ENCODE measurements around the gene GRHL1. TPM values are rescaled to one million over a fixed set of nuclear protein-coding genes. Genes with fewer than 3 reads are reported as not detected.
A peak's percentile ranks its signal among the peaks of the same experiment; 100 is the strongest.

Gene GRHL1
- total and polyA plus RNA-seq, 9 of the 15 experiments (the other 6 are each of a cell fraction or from before 2014, with no cell fraction given) = 1.7 to 6.1 (median 4.7) TPM

DNA sequence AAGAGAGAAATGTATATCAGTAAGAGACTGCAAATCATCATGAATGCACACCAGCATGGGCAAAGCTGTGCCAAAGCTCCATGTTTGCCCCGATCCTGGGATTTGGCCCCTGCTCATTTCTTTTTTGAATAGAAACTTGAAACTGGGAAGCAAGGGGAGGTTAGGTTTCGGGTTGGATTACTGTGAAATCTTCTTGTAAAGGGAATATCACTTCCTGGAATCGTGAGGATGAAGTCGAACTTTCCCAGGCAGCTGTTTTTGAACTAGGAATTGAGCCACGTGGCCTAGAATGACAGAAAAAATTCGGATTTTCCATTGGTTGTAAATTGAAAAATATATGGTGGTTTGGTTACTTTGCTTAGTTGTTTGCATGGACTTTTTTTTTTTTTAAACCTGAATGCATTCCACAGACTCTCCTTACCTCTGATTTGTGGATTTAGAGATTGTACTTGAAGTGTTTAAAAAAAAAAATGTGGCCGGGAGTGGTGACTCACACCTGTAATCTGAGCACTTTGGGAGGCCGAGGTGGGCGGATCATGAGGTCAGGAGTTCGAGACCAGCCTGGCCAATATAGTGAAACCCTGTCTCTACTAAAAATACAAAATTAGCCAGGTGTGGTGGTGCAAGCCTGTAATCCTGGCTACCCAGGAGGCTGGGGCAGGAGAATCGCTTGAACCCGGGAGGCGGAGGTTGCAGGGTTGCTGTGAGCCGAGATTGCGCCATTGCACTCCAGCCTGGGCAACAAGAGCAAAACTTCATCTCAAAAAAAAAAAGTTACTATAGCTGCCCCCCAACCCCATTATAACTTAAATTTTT lies 32.1 kb downstream of the GRHL1 start:
- Histone ChIP-seq H3K9ac (ENCODE audit: insufficient read depth in 1 of 2, low read depth in 2 of 2, low read length in 2 of 2) (no peak overlapping the region), H3K4me1 (replicated peaks in 1 of 2; ENCODE audit: control insufficient read depth in 2 of 2, insufficient read depth in 2 of 2, low read length in 2 of 2) (peaks cover 7 to 8% of the 10 kb centered on the region in 2 experiments; a peak in 3 of 5 replicates), H3K9me3 (replicated peaks; ENCODE audit: control insufficient read depth, insufficient read depth, low read depth, low read length) (no peaks in the 10 kb centered on the region), H3K4me3 (no peak overlapping the region), H3K9me1 (ENCODE audit: control insufficient read depth, insufficient read depth, low read length) (no peaks in the 10 kb centered on the region), H3K79me2 (ENCODE audit: control insufficient read depth, insufficient read depth, low read length) (no peaks in the 10 kb centered on the region), H3K4me2 (ENCODE audit: insufficient read depth, low read length) (peak overlapping the region; percentile 28), H3K27ac (ENCODE audit: extremely low read depth, low read depth, low read length) (no peak overlapping the region), H4K20me1 (replicated peaks; ENCODE audit: control insufficient read depth, insufficient read depth, low read length) (no peaks in the 10 kb centered on the region), H3K27me3 (ENCODE audit: control insufficient read depth in 2 of 2, insufficient read depth in 2 of 2, low read length in 2 of 2) (no peaks in the 10 kb centered on the region), H3K36me3 (ENCODE audit: control insufficient read depth, insufficient read depth, low read length) (no peaks in the 10 kb centered on the region), H2AFZ (ENCODE audit: low read depth, low read length) (peak overlapping the region; percentile 63)
- intact Hi-C loops (cut with micrococcal nuclease) (loop anchor here (1.0 to 2.0 kb wide), 2 partner anchors 65 to 73 kb away; no protein-coding TSS in a partner anchor), in situ Hi-C loops (cut with MboI) (no loop called here)
- DNase-seq (ENCODE audit: extremely low read depth in 1 of 4, low spot score in 3 of 4) = no peak
- POLR2A ChIA-PET = interaction anchor here (0.6 to 1.9 kb wide), 12 partner anchors 9 to 175 kb away, joined by 3 to 10 read pairs (median 4); partner anchors contain the start of gene KLF11
- no peak for FAIRE-seq
- CTCF ChIA-PET (ENCODE audit: low intra/inter-chr PET ratio) = interaction anchor here (0.6 kb wide), 1 partner anchor 65 kb away, joined by 3 read pairs; no protein-coding TSS in a partner anchor
- 32% methylated on average over 15 of the region's 15 CpGs for WGBS (ENCODE audit: insufficient coverage, low coverage, missing lambda C conversion rate)
- BruUV-seq (replicated peaks) = no TSS peak
- peak; percentile 43 for ATAC-seq
- TF ChIP-seq, protein P1, sequence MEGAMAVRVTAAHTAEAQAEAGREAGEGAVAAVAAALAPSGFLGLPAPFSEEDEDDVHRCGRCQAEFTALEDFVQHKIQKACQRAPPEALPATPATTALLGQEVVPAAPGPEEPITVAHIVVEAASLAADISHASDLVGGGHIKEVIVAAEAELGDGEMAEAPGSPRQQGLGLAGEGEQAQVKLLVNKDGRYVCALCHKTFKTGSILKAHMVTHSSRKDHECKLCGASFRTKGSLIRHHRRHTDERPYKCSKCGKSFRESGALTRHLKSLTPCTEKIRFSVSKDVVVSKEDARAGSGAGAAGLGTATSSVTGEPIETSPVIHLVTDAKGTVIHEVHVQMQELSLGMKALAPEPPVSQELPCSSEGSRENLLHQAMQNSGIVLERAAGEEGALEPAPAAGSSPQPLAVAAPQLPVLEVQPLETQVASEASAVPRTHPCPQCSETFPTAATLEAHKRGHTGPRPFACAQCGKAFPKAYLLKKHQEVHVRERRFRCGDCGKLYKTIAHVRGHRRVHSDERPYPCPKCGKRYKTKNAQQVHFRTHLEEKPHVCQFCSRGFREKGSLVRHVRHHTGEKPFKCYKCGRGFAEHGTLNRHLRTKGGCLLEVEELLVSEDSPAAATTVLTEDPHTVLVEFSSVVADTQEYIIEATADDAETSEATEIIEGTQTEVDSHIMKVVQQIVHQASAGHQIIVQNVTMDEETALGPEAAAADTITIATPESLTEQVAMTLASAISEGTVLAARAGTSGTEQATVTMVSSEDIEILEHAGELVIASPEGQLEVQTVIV (CRISPR knock-in tag; IDR thresholded peaks at IDR 0.05; ENCODE audit: borderline replicate concordance) = no peak
- no peak for TF ChIP-seq KHSRP (IDR thresholded peaks at IDR 0.05)
- TF ChIP-seq, protein P2, sequence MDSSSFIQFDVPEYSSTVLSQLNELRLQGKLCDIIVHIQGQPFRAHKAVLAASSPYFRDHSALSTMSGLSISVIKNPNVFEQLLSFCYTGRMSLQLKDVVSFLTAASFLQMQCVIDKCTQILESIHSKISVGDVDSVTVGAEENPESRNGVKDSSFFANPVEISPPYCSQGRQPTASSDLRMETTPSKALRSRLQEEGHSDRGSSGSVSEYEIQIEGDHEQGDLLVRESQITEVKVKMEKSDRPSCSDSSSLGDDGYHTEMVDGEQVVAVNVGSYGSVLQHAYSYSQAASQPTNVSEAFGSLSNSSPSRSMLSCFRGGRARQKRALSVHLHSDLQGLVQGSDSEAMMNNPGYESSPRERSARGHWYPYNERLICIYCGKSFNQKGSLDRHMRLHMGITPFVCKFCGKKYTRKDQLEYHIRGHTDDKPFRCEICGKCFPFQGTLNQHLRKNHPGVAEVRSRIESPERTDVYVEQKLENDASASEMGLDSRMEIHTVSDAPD (CRISPR knock-in tag; IDR thresholded peaks at IDR 0.05) = no peak
- TF ChIP-seq ADNP (tag; IDR thresholded peaks at IDR 0.05) = peak; percentile 86
- TF ChIP-seq, protein P3, sequence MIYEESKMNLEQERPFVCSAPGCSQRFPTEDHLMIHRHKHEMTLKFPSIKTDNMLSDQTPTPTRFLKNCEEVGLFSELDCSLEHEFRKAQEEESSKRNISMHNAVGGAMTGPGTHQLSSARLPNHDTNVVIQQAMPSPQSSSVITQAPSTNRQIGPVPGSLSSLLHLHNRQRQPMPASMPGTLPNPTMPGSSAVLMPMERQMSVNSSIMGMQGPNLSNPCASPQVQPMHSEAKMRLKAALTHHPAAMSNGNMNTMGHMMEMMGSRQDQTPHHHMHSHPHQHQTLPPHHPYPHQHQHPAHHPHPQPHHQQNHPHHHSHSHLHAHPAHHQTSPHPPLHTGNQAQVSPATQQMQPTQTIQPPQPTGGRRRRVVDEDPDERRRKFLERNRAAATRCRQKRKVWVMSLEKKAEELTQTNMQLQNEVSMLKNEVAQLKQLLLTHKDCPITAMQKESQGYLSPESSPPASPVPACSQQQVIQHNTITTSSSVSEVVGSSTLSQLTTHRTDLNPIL (CRISPR knock-in tag; IDR thresholded peaks at IDR 0.05) = no peak
- TF ChIP-seq, protein P4, sequence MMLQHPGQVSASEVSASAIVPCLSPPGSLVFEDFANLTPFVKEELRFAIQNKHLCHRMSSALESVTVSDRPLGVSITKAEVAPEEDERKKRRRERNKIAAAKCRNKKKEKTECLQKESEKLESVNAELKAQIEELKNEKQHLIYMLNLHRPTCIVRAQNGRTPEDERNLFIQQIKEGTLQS (IDR thresholded peaks at IDR 0.05) = peak; percentile 67
- TF ChIP-seq, protein P4 (CRISPR knock-in tag; conservative IDR thresholded peaks at IDR 0.05) = no peak
- no peak for TF ChIP-seq SNRNP70 (optimal IDR thresholded peaks at IDR 0.05; ENCODE audit: low read depth, low read length)
- TF ChIP-seq ZNF592 (IDR thresholded peaks at IDR 0.05) = no peak

All from K562 (cell line).